ENCODE results near the gene CD1D. TPM values are rescaled to one million over a fixed set of nuclear protein-coding genes. Genes with fewer than 3 reads are reported as not detected.

CD1D gene
- total RNA-seq, 6 experiments from 2014 or later, result 5.4 to 8.9 (median 7.1) TPM

- no peak for DNase-seq
- no peak for ATAC-seq
- no peaks in the 10 kb centered on the region for H3K9me3 ChIP-seq
- H3K36me3 ChIP-seq, result no peaks in the 10 kb centered on the region
- TF ChIP-seq CTCF (IDR thresholded peaks at IDR 0.05) (no peak), POLR2A (IDR thresholded peaks at IDR 0.05) (no peak)
- H3K27ac ChIP-seq, result no peak overlapping the region
- 46% methylated on average over 5 of the region's 5 CpGs for WGBS (ENCODE audit: insufficient coverage, low coverage, low lambda C conversion rate, missing lambda C conversion rate)
- H3K27me3 ChIP-seq, result no peaks in the 10 kb centered on the region
- intact Hi-C loops (cut with DNase I), result no loop called here
- H3K4me1 ChIP-seq, result peaks cover 0 to 9% (median 5%) of the 10 kb centered on the region in 4 donors
- no peak overlapping the region for H3K4me3 ChIP-seq
Observed at GRCh38 chr1:158153746-158154444, 26.8 kb upstream of the CD1D start.

- ATAC-seq, result no peak
- Histone ChIP-seq H3K4me1 (peaks cover 0 to 4% (median 3%) of the 10 kb centered on the region in 4 donors), H3K9me3 (no peaks in the 10 kb centered on the region), H3K4me3 (no peak overlapping the region), H3K27ac (no peak overlapping the region), H3K36me3 (no peaks in the 10 kb centered on the region), H3K27me3 (no peaks in the 10 kb centered on the region)
- WGBS (ENCODE audit: insufficient coverage, low coverage, low lambda C conversion rate, missing lambda C conversion rate), result 59% methylated on average over 3 of the region's 3 CpGs
- TF ChIP-seq POLR2A (IDR thresholded peaks at IDR 0.05), result no peak
- TF ChIP-seq CTCF (IDR thresholded peaks at IDR 0.05), result no peak
- DNase-seq, result no peak
- intact Hi-C loops (cut with DNase I), result no loop called here
Observed at GRCh38 chr1:158154501-158154900, 26.2 kb upstream of the CD1D start.

- H3K4me1 ChIP-seq, result no peaks in the 10 kb centered on the region
- no peaks in the 10 kb centered on the region for H3K9me3 ChIP-seq
- ATAC-seq, result no peak
- intact Hi-C loops (cut with DNase I), result no loop called here
- DNase-seq, result no peak
- no peaks in the 10 kb centered on the region for H3K36me3 ChIP-seq
- TF ChIP-seq POLR2A (IDR thresholded peaks at IDR 0.05) (no peak), CTCF (IDR thresholded peaks at IDR 0.05) (no peak)
- no peaks in the 10 kb centered on the region for H3K27me3 ChIP-seq
- 77% methylated on average over 1 of the region's 1 CpG for WGBS (ENCODE audit: insufficient coverage, low coverage, low lambda C conversion rate, missing lambda C conversion rate)
- no peak overlapping the region for H3K4me3 ChIP-seq
- H3K27ac ChIP-seq, result no peak overlapping the region
Observed at GRCh38 chr1:158155673-158156072, 25.0 kb upstream of the CD1D start.

GRCh38 chr1:158159597-158159996 is 21.1 kb upstream of the CD1D start:
- Histone ChIP-seq H3K36me3 (no peaks in the 10 kb centered on the region), H3K27me3 (no peaks in the 10 kb centered on the region), H3K27ac (no peak overlapping the region), H3K4me1 (no peaks in the 10 kb centered on the region), H3K4me3 (no peak overlapping the region), H3K9me3 (no peaks in the 10 kb centered on the region)
- no peak for TF ChIP-seq CTCF (IDR thresholded peaks at IDR 0.05)
- TF ChIP-seq POLR2A (IDR thresholded peaks at IDR 0.05), result no peak
- ATAC-seq (no peak), DNase-seq (no peak)
- intact Hi-C loops (cut with DNase I), result no loop called here

GRCh38 chr1:158161446-158161845 is 19.2 kb upstream of the CD1D start:
- 60% methylated on average over 2 of the region's 2 CpGs for WGBS (ENCODE audit: insufficient coverage, low coverage, low lambda C conversion rate, missing lambda C conversion rate)
- no peak for DNase-seq
- H3K27ac ChIP-seq, result no peak overlapping the region
- no peak overlapping the region for H3K4me3 ChIP-seq
- no peaks in the 10 kb centered on the region for H3K4me1 ChIP-seq
- TF ChIP-seq POLR2A (IDR thresholded peaks at IDR 0.05), result no peak
- TF ChIP-seq CTCF (IDR thresholded peaks at IDR 0.05), result no peak
- no peak for ATAC-seq
- intact Hi-C loops (cut with DNase I), result no loop called here
- no peaks in the 10 kb centered on the region for H3K9me3 ChIP-seq
- H3K36me3 ChIP-seq, result no peaks in the 10 kb centered on the region
- no peaks in the 10 kb centered on the region for H3K27me3 ChIP-seq

All from right lobe of liver (tissue), 6 donors.